Upper lobe of right lung (tissue), 1 donor: ENCODE results near the gene LRRC1. TPM values are rescaled to one million over a fixed set of nuclear protein-coding genes. Genes with fewer than 3 reads are reported as not detected.
"Not testable (repeated sequence)": the region's sequence is repeated elsewhere in the genome, so short reads cannot be mapped to it uniquely, and the experiment has no call there.

Experiments used
- ATAC-seq: fragments of 200-7000 bp; cut with Tn5 transposase; one replicate; pipeline ENCODE4 v1.9.1; 2020; ENCODE audit warnings: mild to moderate bottlenecking, moderate library complexity
- DNase-seq: peaks from one replicate; pipeline ENCODE4 v3.0.0-alpha.2; 2020
- H3K27ac ChIP-seq: fragments of 200-600 bp; one replicate; pipeline ENCODE4 v1.8.0; 2022
- H3K27me3 ChIP-seq: fragments of 200-600 bp; one replicate; pipeline ENCODE4 v1.8.0; 2022; ENCODE audit warnings: mild to moderate bottlenecking
- H3K36me3 ChIP-seq: fragments of 200-600 bp; one replicate; pipeline ENCODE4 v1.8.0; 2022
- H3K4me1 ChIP-seq: fragments of 200-600 bp; one replicate; pipeline ENCODE4 v1.8.0; 2022
- H3K4me3 ChIP-seq: fragments of 200-600 bp; one replicate; pipeline ENCODE4 v1.8.0; 2022; ENCODE audit warnings: mild to moderate bottlenecking
- H3K9me3 ChIP-seq: fragments of 200-600 bp; one replicate; pipeline ENCODE4 v1.8.0; 2022
- CTCF ChIP-seq: fragments of 200-600 bp; IDR thresholded peaks from one replicate; pipeline ENCODE4 v1.8.0; 2022; ENCODE audit warnings: antibody characterized with exemption
- intact Hi-C: fragments of 100-400 bp; cut with DNase I; formaldehyde crosslinking; loops from one replicate; pipeline ENCODE4 v1.11.0; 2022
- total RNA-seq: library from RNA; stranded (reverse); fragmentation: NEBNext Ultra II Directional; extraction: Animal tissue kit (Norgen Biotek cat#: 25700); gene quantifications from one replicate; pipeline ENCODE4 v1.2.1, GENCODE V29; 2021
- donor health status: DM: no; HTN: yes; CAD: no; lungs with severe emphysema.

LRRC1 gene
- total RNA-seq, 1 donor from 2014 or later = 22.3 TPM

GRCh38 chr6:53773044-53773696, 21.6 kb upstream of the LRRC1 start:
- DNase-seq (no peak), ATAC-seq (no peak)
- Histone ChIP-seq H3K27ac (no peak overlapping the region), H3K27me3 (no peaks in the 10 kb centered on the region), H3K4me3 (no peak overlapping the region), H3K4me1 (no peaks in the 10 kb centered on the region), H3K9me3 (no peaks in the 10 kb centered on the region), H3K36me3 (no peaks in the 10 kb centered on the region)
- intact Hi-C loops = no loop called here
- no peak for TF ChIP-seq CTCF

GRCh38 chr6:53776152-53776551, 18.7 kb upstream of the LRRC1 start:
- H3K27me3 ChIP-seq, H3K36me3 ChIP-seq, H3K4me1 ChIP-seq, ATAC-seq, DNase-seq, H3K27ac ChIP-seq, intact Hi-C loops, H3K4me3 ChIP-seq, H3K9me3 ChIP-seq: not testable (repeated sequence)

- H3K9me3 ChIP-seq, DNase-seq, intact Hi-C loops, H3K4me1 ChIP-seq, H3K36me3 ChIP-seq, ATAC-seq, H3K27me3 ChIP-seq, H3K27ac ChIP-seq, H3K4me3 ChIP-seq: not testable (repeated sequence)
Measured at GRCh38 chr6:53784991-53785390, 9.8 kb upstream of the LRRC1 start.

- ATAC-seq (no peak), DNase-seq (no peak)
- Histone ChIP-seq H3K27me3 (no peaks in the 10 kb centered on the region), H3K4me1 (no peaks in the 10 kb centered on the region), H3K36me3 (no peaks in the 10 kb centered on the region), H3K9me3 (no peaks in the 10 kb centered on the region), H3K27ac (no peak overlapping the region), H3K4me3 (no peak overlapping the region)
- TF ChIP-seq CTCF = no peak
- intact Hi-C loops = no loop called here
Measured at GRCh38 chr6:53786832-53787231, 8.0 kb upstream of the LRRC1 start.

- Histone ChIP-seq H3K27ac (no peak overlapping the region), H3K36me3 (no peaks in the 10 kb centered on the region), H3K4me1 (peaks cover 11% of the 10 kb centered on the region), H3K27me3 (no peaks in the 10 kb centered on the region), H3K9me3 (no peaks in the 10 kb centered on the region), H3K4me3 (no peak overlapping the region)
- TF ChIP-seq CTCF = no peak
- ATAC-seq = no peak
- no peak for DNase-seq
- intact Hi-C loops = no loop called here
Measured at GRCh38 chr6:53790886-53791285, 3.9 kb upstream of the LRRC1 start.

- Histone ChIP-seq H3K9me3 (no peaks in the 10 kb centered on the region), H3K36me3 (no peaks in the 10 kb centered on the region), H3K27ac (peak overlapping the region; percentile 17), H3K4me1 (peaks cover 11% of the 10 kb centered on the region), H3K27me3 (no peaks in the 10 kb centered on the region), H3K4me3 (no peak overlapping the region)
- ATAC-seq = no peak
- DNase-seq = no peak
- intact Hi-C loops = no loop called here
- no peak for TF ChIP-seq CTCF
Measured at GRCh38 chr6:53792016-53792415, 2.8 kb upstream of the LRRC1 start.

- no peaks in the 10 kb centered on the region for H3K27me3 ChIP-seq
- no peak for TF ChIP-seq CTCF
- no peaks in the 10 kb centered on the region for H3K36me3 ChIP-seq
- DNase-seq (no peak), ATAC-seq (no peak)
- no peaks in the 10 kb centered on the region for H3K9me3 ChIP-seq
- intact Hi-C loops = no loop called here
- H3K4me3 ChIP-seq = peak overlapping the region; percentile 84
- peak overlapping the region; percentile 72 for H3K27ac ChIP-seq
- peaks cover 11% of the 10 kb centered on the region for H3K4me1 ChIP-seq
Measured at GRCh38 chr6:53792973-53793317, 1.9 kb upstream of the LRRC1 start.
